GM19324 (cell line): ENCODE measurements around the gene DCX.

Experiments
- ATAC-seq: cut with Tn5 transposase; IDR thresholded peaks from one replicate; pipeline ENCODE4 v1.9.1; 2021; ENCODE audit warnings: mild to moderate bottlenecking, moderate library complexity; ENCODE audit not compliant: unreplicated experiment, low FRiP score

Gene DCX

DNA sequence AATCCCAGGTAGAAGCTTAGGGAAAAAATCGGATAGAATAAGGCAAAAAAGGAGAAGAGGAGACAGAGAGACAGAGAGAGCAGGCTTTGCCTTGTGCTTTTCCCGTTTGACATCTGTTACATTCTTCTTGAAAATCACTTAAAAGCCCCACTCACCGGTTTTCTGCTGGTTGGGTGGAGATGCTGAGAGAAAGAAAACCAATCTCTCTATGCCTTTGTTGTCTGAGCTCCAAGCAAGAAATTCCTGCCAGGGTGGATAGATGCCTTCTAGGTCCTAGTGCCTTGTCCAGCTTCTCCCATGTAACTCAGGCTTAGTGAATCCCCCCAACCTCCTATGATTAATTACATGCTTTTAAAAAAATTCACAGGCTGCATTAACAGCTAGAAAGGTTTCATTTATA lies at the start of gene DCX:
DCX (minus strand) TSS at position 210 of the 400 bp plus-strand sequence. CDS start 1,794 bp downstream, outside the sequence.
- ATAC-seq: no peak

DNA sequence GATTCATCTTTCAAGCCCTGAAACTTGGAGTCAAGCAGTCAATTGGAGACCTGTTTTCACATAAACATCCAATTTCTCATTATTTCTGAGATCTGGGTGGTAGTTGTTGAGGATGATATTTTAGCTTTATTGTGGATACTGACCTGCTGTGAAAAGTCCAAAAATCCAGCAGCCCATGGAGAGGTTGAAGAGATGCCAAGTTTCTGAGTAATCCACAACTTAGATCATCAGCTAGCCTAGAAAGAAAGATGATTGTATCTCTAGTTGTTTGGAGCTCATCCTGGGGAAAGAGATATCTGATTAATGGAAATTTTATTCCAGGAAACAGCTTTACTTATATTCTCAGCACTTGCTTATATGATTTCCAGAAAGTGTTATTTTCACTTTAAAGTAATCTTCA lies 48.6 kb upstream of the DCX start:
- no peak for ATAC-seq

DNA sequence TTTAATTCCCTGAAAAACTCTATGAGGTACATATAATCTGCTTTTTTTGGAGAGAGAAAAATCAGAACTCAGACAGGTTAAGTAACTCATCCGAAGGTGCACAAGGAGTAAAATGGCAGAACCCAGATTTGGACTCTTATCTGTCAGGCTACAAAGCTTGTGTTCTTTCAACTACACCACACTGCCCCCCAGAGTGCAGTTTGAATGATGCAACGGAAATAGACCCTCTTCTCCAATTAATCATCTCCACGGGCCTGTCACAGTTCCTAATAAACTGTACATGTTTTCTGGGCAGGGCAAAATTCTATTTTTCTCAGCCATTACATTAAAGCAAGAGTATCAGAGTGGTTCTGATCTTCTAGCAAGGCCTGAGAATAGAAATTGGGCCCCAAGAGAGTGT lies 35.3 kb upstream of the DCX start:
- no peak for ATAC-seq

DNA sequence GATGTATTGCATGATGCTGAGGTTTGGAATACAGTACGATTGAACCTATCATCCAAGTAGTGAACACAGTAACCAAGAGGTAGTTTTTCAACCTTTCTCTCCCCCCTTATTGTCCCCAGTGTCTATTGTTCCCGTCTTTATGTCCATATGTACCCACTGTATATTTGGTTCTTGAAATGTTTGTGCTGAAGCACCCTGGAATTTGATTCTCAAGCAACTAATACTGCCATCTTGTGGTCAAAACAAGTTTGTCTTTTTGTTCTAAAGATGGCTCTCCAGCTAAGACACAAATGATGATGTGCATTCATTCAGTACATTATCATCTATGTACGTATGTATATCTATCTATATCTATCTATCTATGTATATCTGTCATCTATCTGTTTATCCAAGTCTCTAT lies 33.5 kb upstream of the DCX start:
- ATAC-seq: no peak

DNA sequence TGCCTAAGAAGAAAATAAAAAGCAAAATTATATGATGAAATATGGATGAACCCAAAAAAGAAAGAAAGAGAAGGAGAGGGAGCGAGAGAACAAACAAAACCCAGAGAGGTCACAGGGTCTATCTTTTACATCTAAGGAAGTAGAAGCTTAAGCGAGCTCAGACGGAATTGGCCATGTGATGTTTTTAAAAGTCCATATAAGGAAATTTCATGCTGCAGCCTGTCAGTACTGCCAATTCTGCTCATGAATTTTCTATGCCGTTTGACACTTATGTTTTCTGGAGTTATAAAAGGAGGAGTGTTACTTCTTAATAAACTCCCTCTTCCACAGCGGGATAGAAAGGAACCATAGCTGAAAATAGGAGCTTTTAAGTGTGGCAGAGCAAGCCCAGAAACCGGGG lies 32.9 kb upstream of the DCX start:
- no peak for ATAC-seq

DNA sequence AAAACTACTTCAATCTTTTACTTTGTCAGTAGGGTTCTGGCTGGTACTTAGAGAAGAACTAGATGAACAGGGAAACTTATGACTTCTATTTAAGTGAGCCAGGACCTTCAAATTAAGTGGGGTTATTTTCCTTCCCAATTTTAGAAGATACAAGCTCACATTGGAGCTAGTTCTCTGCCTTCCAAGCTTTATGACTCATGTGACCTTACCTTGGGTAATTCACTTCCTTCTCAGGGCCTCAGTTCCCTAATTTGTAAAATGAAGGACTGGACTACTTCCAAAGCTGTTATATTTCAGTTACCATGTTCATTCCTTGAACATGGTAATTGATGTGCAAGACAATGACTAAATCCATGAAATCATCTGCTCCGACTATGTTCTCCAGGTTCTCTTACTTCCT lies 32.0 kb upstream of the DCX start:
- no peak for ATAC-seq

DNA sequence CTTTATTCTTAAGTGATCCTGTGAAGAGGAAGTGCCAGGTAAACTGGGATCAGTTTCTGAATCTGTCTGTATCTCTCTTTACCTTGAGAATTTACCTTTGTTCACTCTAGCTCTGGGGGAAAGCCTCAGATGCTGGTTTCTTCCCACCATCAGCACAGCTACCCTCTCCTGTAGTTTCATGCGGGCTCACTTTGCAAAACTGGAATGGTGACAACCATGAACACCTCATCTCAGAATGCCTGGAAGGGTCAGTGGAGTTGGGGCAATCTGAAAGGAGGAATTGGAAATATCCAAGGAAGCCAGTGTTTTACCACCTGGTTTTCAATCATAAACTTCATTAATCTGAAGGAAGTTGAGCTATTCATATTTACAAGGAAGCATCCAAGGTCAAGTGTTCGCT lies 30.8 kb upstream of the DCX start:
- ATAC-seq: no peak

DNA sequence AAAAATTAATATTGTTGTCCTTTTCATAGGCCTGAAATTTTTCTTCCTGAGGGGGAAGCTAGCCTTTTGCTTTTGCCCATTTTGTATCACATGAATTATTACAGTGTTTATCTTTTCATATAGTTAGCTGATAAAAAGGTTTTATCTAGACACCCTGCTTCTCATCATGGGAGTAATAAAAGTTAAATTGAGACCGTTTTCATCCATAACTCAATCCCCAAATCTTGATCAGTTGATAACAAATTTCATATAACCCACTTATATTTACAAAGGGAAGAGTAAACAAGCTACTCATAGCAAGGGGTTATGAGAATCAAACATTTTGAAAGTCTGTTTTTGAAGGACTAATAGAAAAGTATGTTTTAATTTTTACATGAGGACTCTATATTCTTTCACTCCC lies 23.5 kb upstream of the DCX start:
- no peak for ATAC-seq

DNA sequence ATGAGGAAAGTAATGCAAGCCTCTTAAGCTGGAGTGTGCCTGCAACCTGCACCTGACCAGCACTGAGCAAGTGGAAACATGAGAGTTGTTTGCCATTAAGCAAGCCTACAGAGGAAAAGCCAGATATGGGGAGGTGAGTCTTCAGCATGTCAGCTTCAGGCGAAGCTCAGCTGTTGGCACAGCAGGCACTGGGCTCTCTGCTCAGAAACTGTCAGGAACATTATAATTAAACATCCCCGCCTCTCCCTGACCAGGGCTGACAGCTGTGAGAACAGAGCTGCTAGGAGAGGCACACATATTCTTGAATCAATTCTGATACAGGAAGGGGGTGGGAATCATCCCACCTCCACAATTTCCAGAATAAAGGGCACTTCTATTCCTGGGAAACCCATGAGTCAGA lies 19.0 kb upstream of the DCX start:
- no peak for ATAC-seq

DNA sequence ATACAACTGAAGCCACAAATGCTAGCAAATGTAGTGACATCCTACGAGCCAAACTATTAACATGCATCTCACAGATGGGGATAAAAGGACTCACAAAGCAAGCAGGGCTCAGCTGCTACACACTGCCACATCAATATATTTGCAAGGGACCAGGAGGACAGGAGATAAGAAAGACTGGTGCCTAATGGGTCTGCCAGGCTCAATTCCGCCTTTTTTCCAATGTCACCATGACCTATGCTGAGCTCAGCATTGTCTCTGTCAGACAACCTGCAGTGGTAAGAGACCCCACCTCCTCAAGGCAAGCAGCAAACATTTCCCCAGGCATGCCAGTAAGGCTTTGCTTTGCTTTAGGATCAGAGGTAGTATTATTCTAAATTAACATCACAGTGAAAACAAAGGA lies 435 bp downstream of the DCX start:
- no peak for ATAC-seq

DNA sequence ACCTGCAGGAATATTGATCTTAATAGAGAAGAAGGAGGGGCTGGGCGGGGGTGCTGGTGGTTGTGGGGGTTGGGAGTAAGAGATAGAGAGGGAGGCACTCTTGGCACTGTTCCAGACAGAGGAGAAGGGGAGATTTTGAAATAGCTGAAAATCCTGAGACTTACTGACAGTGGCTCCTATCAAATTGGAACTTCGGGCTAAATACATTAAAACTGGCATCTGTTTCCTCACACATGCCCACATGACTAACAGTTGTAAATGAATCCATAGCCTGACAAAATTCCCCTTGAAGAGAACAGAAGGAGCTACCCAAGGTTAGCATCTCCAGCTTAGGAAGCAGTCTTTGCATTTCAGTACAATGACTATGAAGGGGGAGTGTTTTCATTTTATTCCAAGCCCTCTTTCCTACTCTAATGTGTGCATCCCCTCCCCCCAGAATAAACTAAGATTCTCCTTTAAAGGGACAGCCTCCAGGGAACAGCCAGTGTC lies 1.4 kb downstream of the DCX start:
- no peak for ATAC-seq

DNA sequence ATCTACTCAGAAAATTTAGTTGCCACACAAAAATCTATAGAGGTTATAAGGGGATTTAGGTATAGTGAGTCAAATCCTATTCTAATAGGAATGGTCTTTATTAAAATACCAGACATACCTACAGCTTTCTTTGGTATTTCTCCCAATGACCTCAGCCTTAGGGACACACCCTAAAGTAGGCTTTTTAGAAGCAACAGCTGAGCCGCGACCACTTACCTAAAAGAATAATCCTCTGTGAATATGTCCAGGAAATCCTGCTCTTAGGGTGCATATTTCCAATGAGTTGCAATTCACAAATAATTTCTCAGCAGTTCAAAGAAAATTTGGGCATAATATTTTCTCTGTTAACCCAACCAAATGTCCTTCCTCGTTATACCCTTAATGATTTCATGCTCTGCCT lies 2.7 kb downstream of the DCX start:
- no peak for ATAC-seq

DNA sequence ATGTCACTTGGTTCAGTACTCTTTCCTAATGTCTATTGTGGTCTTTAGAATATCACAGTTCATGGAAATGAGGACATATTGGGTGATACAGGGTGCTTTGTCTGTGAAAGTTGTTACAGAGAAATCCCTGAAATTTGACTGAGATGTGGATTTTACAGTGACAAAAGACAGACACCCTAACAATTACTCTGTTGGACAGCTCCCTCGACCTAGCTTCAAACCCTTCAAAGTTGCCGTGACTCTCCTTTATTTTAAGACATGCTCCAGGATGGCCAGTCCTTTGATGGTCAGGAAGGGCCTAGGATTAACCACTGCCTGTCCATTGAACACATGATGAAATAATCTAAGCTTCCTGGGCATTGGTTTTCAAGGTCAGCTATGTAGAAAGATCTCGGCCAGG lies 4.0 kb downstream of the DCX start:
- no peak for ATAC-seq

DNA sequence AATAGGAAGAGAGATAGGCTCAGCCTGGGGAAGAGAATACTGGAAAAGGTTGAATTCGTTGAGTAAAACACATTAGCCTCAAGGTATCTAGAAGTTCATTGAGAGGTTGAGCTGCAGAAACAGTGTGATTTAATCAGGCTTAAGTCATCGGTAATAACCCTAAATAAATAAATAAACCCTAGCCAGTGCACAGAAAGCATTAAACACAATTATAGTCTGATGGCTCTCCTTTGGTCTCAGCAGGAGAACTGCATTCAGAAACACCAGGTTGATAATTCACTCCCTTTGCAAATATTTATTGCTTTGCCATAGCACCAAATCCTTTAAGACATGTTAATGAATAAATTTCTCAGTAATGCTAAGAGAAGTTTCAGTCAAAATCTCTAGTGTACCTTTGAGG lies 9.6 kb downstream of the DCX start:
- no peak for ATAC-seq

DNA sequence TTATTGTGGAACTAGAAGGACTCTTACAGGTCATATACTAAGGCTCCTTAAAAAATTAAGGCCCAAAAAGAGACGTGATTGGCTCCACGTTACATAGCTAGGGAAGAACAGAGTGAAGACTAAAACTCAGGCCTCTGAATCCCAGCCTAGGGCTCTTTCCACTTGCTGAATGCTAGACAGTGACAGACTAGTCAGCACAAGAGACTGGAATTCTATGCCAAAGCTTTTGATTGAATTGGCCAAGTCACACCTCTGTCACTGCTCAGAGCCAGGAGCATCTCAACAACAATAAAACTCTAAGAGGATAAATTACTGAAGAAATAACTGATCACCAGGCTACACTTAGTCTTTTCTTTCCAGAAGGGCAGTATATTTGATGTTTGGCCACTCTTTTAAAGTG lies 16.8 kb downstream of the DCX start:
- ATAC-seq: no peak

DNA sequence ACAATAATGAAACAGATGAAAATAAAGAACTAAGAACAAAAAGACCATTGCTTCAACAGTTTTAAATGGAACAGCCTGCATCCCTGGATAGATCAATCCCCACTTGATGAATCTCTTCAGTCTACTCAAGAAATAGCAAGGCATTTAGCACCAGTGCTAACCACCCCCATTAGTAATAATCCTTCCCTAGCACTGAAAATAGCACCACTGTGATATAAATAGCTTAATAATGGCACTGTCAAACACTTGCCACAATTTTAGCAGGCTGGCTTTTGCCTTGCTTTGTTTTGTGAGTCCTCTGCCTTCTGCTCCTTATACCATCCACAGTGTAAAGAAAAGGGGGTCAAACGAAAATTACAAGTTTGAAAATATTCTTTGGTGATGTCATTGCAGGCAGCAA lies 17.4 kb downstream of the DCX start:
- no peak for ATAC-seq

DNA sequence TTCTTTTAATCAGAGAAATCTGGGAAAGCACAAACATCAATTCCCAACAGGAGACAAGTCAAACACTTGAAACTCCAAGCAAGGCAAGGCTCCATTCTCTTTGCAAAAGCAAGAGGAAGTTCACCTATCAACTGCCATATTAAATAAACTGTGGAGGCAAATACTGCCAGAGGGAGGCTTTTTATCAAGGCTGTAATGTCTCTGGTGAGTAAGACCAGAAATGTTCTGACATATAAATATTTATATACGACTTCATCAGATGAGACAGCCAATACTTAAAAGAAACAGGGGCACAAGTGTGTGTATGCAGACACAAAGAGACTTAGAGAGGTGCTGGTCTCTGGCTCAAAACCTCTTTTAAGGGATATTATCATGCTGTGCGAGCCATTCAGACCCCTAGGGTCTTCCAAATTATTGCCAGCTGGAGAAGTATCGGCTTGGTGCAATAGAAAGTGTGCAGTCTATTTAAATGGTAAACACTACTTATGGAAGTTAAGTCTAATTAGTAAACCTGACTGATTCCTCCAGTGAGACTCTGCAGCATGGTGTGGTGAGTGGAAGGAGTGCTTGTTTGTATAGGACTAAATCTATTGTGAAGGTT lies 24.4 kb downstream of the DCX start:
- no peak for ATAC-seq

DNA sequence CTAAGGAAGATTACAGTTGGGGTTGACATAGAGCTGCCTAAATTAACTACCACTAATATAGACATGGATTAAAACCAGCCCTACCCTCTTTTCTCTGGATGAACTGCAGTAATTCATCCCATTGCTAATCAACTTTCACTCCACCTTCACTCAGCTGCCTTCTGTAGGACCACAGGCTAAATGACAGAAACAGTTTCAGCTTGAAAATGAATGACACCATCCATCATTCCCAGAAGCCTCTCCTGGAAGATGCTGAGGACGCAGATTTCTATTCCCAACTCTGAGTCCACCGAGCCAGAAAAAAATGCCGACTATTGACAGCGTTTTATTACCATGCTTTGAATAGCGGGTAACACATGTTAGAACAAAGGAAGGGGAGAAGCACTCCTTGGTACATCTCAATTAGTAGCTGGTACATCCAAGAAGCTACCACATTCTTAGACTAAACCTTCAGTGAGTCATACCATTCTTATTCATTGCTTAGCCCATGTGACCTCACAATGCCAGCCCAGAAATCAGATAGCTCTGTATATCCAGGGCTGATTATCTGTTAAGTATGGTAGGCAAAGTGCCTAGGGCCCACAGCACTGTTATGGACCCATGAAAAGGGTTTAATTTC lies 25.3 kb downstream of the DCX start:
- ATAC-seq: no peak

DNA sequence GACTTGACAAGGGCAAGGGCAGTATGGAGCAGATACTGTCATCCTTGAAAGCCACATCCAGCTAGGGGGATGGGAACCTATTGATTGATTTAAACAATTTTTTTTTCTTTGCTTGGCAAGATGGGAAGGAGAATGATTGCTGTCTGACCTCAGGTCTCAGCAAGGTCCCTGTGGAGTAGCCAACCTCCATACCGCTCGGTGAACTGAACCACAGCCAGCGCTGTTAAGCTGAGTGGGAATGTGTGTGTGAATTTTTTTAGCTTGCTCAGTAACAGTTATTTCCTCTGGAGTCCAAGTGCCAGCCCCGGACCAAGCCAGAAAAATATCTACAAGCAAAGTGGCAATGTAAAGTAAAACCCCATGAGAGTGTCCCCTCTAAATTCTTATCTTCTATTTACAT lies 25.9 kb downstream of the DCX start:
- ATAC-seq: no peak

DNA sequence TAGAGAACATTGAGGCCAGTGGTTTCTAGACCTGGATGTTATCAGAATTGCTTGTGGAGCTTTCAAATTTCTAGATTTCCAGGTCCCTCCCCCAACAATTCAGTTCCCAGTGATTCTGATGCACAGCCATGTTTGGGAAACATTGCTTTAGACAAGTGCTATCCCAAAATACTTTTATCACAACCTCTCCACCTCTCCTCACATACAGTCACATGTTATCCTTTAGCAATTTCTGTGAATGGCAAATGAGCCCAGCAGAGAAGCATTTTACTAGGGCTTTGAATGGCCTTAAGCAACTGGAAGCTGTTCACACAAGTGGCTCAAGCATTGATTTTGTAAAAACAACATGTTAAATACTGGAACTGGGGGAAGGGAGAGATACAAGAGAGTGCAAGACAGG lies 29.7 kb downstream of the DCX start:
- no peak for ATAC-seq

DNA sequence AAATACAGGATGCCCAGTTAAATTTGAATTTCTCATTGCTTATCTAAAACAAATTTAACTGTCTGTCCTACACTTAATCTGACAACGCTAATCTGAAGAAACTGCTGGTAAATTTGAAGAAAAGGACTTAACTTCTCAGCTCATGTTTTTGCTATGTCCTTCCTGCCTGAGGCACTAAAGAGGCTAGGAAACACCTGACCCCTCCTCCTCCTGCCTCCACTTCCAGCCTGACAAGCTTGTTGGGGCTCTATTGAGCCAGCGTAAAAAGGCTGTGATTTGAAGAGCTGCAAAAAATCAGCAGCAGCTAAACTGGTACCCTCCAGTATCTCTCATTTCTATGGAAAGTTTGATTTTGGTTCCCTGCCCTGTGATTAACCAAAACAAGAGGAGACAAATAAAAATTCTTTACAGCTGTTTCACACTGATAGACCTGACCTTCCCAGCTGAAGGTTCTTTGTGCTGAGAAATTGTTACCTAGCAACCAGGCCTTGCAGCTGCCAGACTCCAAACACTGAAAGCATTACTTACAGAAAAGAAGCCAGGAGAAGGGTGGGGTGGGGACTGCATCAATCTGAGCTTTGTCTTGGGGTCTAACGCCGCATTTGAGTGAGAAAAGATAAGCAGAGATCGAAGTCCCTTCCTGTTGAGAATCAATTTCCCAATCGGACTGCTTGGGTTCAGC lies 35.0 kb downstream of the DCX start:
- no peak for ATAC-seq

DNA sequence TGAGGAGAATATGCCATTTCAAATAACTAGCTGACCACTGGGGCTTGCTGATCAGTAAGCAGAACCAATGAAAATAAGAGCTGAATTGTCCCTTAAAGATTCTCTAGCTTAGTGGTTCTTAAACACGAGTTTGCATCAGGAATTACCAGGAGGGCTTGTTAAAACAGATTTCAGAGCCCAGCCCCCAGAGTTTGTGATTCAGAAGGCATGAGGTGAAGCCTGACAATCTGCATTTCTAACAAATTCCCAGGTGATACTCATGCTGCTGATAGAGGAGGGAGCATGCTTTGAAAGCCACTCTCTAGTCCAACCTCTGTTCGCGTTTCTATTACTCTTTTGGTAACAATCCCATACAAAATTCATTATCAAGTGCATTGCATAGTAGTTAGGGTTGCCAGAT lies 35.5 kb downstream of the DCX start:
- ATAC-seq: no peak
